Osteoblast (primary cell): ENCODE measurements around the gene MAPK8. TPM values are rescaled to one million over a fixed set of nuclear protein-coding genes. Genes with fewer than 3 reads are reported as not detected.

Experiments
- DNase-seq: peaks from one replicate; pipeline ENCODE4 v3.0.0; 2011; ENCODE audit warnings: low spot score, mixed read lengths; ENCODE audit not compliant: insufficient read length; ENCODE audit errors: missing footprints
- H2AFZ ChIP-seq: 2 replicates; pipeline ENCODE4 v1.6.0; 2011; ENCODE audit warnings: mild to moderate bottlenecking, low read length
- H3K27ac ChIP-seq: 2 replicates; pipeline ENCODE4 v1.5.1; 2011; ENCODE audit warnings: mild to moderate bottlenecking, low read depth, low read length, moderate library complexity
- H3K27me3 ChIP-seq: 2 replicates; pipeline ENCODE4 v1.6.0; 2012; ENCODE audit warnings: mild to moderate bottlenecking, control low read depth, inconsistent platforms, low read length, moderate library complexity; ENCODE audit not compliant: insufficient read depth
- H3K36me3 ChIP-seq: 2 replicates; pipeline ENCODE4 v1.5.1; 2011; ENCODE audit warnings: mild to moderate bottlenecking, low read length, control low read depth, moderate library complexity; ENCODE audit not compliant: insufficient read depth
- H3K4me1 ChIP-seq: 2 replicates; pipeline ENCODE4 v1.5.1; 2011; ENCODE audit warnings: mild to moderate bottlenecking, low read length, control low read depth, moderate library complexity; ENCODE audit not compliant: insufficient read depth
- H3K4me2 ChIP-seq: 2 replicates; pipeline ENCODE4 v1.6.0; 2011; ENCODE audit warnings: mild to moderate bottlenecking, low read length; ENCODE audit not compliant: insufficient read depth
- H3K4me3 ChIP-seq: fragments of 200-600 bp; sonication (generic); 3 replicates; pipeline ENCODE4 v1.5.1; 2012; ENCODE audit warnings: mild to moderate bottlenecking, low read length, inconsistent platforms; ENCODE audit not compliant: insufficient read depth
- H3K79me2 ChIP-seq: 2 replicates; pipeline ENCODE4 v1.6.0; 2012; ENCODE audit warnings: mild to moderate bottlenecking, low read length, control low read depth, inconsistent platforms; ENCODE audit not compliant: insufficient read depth
- H3K9me3 ChIP-seq: 2 replicates; pipeline ENCODE4 v1.5.1; 2011; ENCODE audit warnings: low read depth, low read length, control low read depth
- H4K20me1 ChIP-seq: 2 replicates; pipeline ENCODE4 v1.6.0; 2012; ENCODE audit warnings: mild to moderate bottlenecking, low read length, control low read depth; ENCODE audit not compliant: insufficient read depth
- CTCF ChIP-seq: IDR thresholded peaks from 2 replicates; pipeline ENCODE4 v1.5.1; 2011; ENCODE audit warnings: mild to moderate bottlenecking, low read depth, low read length, moderate library complexity; ENCODE audit errors: extremely low read depth
- total RNA-seq: library from RNA; depleted of rRNA; stranded (reverse); fragments of >200 nt; gene quantifications from 2 replicates; pipeline ENCODE4 v1.2.3, GENCODE V29; 2012

MAPK8 gene
- total RNA-seq, 1 donor, result 55.7 TPM

GRCh38 chr10:48485711-48486110 is 179.2 kb downstream of the MAPK8 start:
- H3K79me2 ChIP-seq, result peaks cover 85% of the 10 kb centered on the region
- H3K4me2 ChIP-seq, result no peak overlapping the region
- no peak overlapping the region for H2AFZ ChIP-seq
- no peak for DNase-seq
- no peaks in the 10 kb centered on the region for H3K27me3 ChIP-seq
- H3K36me3 ChIP-seq, result no peaks in the 10 kb centered on the region
- H3K4me1 ChIP-seq, result no peaks in the 10 kb centered on the region
- peaks cover 8% of the 10 kb centered on the region for H4K20me1 ChIP-seq
- no peak for TF ChIP-seq CTCF
- H3K9me3 ChIP-seq, result no peaks in the 10 kb centered on the region
- no peak overlapping the region for H3K4me3 ChIP-seq
- no peak overlapping the region for H3K27ac ChIP-seq

- Histone ChIP-seq H3K4me1 (no peaks in the 10 kb centered on the region), H3K4me2 (no peak overlapping the region), H2AFZ (no peak overlapping the region), H3K9me3 (no peaks in the 10 kb centered on the region), H3K27me3 (no peaks in the 10 kb centered on the region), H3K27ac (no peak overlapping the region), H3K79me2 (peaks cover 85% of the 10 kb centered on the region), H3K36me3 (no peaks in the 10 kb centered on the region), H3K4me3 (no peak overlapping the region), H4K20me1 (peaks cover 12% of the 10 kb centered on the region)
- no peak for TF ChIP-seq CTCF
- DNase-seq, result no peak
Measured at GRCh38 chr10:48487244-48487643, 180.8 kb downstream of the MAPK8 start.

Other genes with a start within 250 kb of the MAPK8 start
- gene FRMPD2, start 32.0 kb upstream of the MAPK8 start, total RNA-seq, result 0.59 TPM in 1 of 2 replicates, not detected in the other